MM.1S (cell line): ENCODE data around the gene KRT81.

Source experiments
- DNase-seq: peaks from one replicate; pipeline ENCODE4 v3.0.0-alpha.2; 2015
- H2AFZ ChIP-seq: fragments of 300-600 bp; sonication (generic); 2 replicates; pipeline ENCODE4 v1.6.0; 2016; ENCODE audit warnings: antibody characterized with exemption, low read length
- H3F3A ChIP-seq: fragments of 300-600 bp; sonication (generic); 2 replicates; pipeline ENCODE4 v1.6.1; 2016; ENCODE audit warnings: mild to moderate bottlenecking, antibody characterized with exemption, low read length, moderate library complexity, mixed read lengths; ENCODE audit not compliant: insufficient read depth
- H3K27ac ChIP-seq: fragments of 300-600 bp; sonication (generic); 2 replicates; pipeline ENCODE4 v1.5.1; 2016; ENCODE audit warnings: mild to moderate bottlenecking, low read length
- H3K27me3 ChIP-seq: fragments of 300-600 bp; sonication (generic); replicated peaks from 2 replicates; pipeline ENCODE4 v1.6.0; 2016; ENCODE audit warnings: low read length; ENCODE audit not compliant: insufficient read depth
- H3K36me3 ChIP-seq: fragments of 300-600 bp; sonication (generic); replicated peaks from 2 replicates; pipeline ENCODE4 v1.6.1; 2016; ENCODE audit warnings: mild to moderate bottlenecking, low read length, mixed read lengths; ENCODE audit not compliant: insufficient read depth
- H3K4me1 ChIP-seq: fragments of 300-600 bp; sonication (generic); 2 replicates; pipeline ENCODE4 v1.6.1; 2016; ENCODE audit warnings: low read length, mixed read lengths
- H3K4me2 ChIP-seq: fragments of 300-600 bp; sonication (generic); 2 replicates; pipeline ENCODE4 v1.6.0; 2016; ENCODE audit warnings: low read depth, low read length
- H3K4me3 ChIP-seq: fragments of 300-600 bp; sonication (generic); 2 replicates; pipeline ENCODE4 v1.5.1; 2016; ENCODE audit warnings: low read length, mixed read lengths
- H3K79me2 ChIP-seq: fragments of 300-600 bp; sonication (generic); 2 replicates; pipeline ENCODE4 v1.6.1; 2016; ENCODE audit warnings: mixed run types, low read length, mixed read lengths
- H3K9ac ChIP-seq: fragments of 300-600 bp; sonication (generic); 2 replicates; pipeline ENCODE4 v1.6.1; 2016; ENCODE audit warnings: low read length, mixed read lengths
- H3K9me2 ChIP-seq: fragments of 300-600 bp; sonication (generic); replicated peaks from 2 replicates; pipeline ENCODE4 v1.6.1; 2016; ENCODE audit warnings: mild to moderate bottlenecking, low read length, mixed read lengths; ENCODE audit not compliant: insufficient read depth
- H3K9me3 ChIP-seq: fragments of 300-600 bp; sonication (generic); replicated peaks from 2 replicates; pipeline ENCODE4 v1.6.1; 2016; ENCODE audit warnings: mild to moderate bottlenecking, low read length, mixed read lengths; ENCODE audit not compliant: insufficient read depth
- H4K20me1 ChIP-seq: fragments of 300-600 bp; sonication (generic); 2 replicates; pipeline ENCODE4 v1.6.1; 2016; ENCODE audit warnings: mild to moderate bottlenecking, low read length, moderate library complexity, mixed read lengths; ENCODE audit not compliant: insufficient read depth
- CTCF ChIP-seq: fragments of 300-600 bp; sonication (generic); IDR thresholded peaks from 2 replicates; pipeline ENCODE4 v1.5.1; 2016; ENCODE audit warnings: antibody characterized with exemption, low read length, mixed read lengths
- EZH2 ChIP-seq: fragments of 300-600 bp; sonication (generic); optimal IDR thresholded peaks from 2 replicates; pipeline ENCODE3; 2017; ENCODE audit warnings: low read depth, mild to moderate bottlenecking, antibody characterized with exemption, low read length, mixed read lengths
- EZH2phosphoT487 ChIP-seq: fragments of 300-600 bp; sonication (generic); IDR thresholded peaks from 2 replicates; pipeline ENCODE4 v1.6.1; 2018; ENCODE audit warnings: antibody characterized with exemption, low read length

Gene KRT81

GRCh38 chr12:52270541-52271070, 20.7 kb downstream of the KRT81 start:
- Histone ChIP-seq H3K9me3 (no peaks in the 10 kb centered on the region), H3K4me2 (no peak overlapping the region), H3K9me2 (no peaks in the 10 kb centered on the region), H3K79me2 (no peaks in the 10 kb centered on the region), H3K27me3 (no peaks in the 10 kb centered on the region; the same call in 1 of the 2 replicates), H3K4me1 (no peaks in the 10 kb centered on the region), H3K9ac (no peak overlapping the region), H3K4me3 (no peak overlapping the region), H4K20me1 (no peaks in the 10 kb centered on the region), H2AFZ (no peak overlapping the region), H3K27ac (no peak overlapping the region), H3K36me3 (no peaks in the 10 kb centered on the region), H3F3A (no peaks in the 10 kb centered on the region)
- TF ChIP-seq CTCF, result no peak
- DNase-seq, result no peak

- no peak overlapping the region for H3K9ac ChIP-seq
- no peaks in the 10 kb centered on the region for H3K9me3 ChIP-seq
- no peak overlapping the region for H2AFZ ChIP-seq
- H4K20me1 ChIP-seq, result no peaks in the 10 kb centered on the region
- no peak for DNase-seq
- H3K4me2 ChIP-seq, result no peak overlapping the region
- TF ChIP-seq EZH2 (no peak), CTCF (no peak), EZH2phosphoT487 (no peak)
- H3K36me3 ChIP-seq, result no peaks in the 10 kb centered on the region
- no peaks in the 10 kb centered on the region for H3K79me2 ChIP-seq
- H3K9me2 ChIP-seq, result no peaks in the 10 kb centered on the region
- H3F3A ChIP-seq, result no peaks in the 10 kb centered on the region
- peaks cover 9% of the 10 kb centered on the region; the same call in 1 of the 2 replicates for H3K27me3 ChIP-seq
- H3K27ac ChIP-seq, result no peak overlapping the region
- H3K4me1 ChIP-seq, result no peaks in the 10 kb centered on the region
- H3K4me3 ChIP-seq, result no peak overlapping the region
Measured at GRCh38 chr12:52268212-52268611, 23.1 kb downstream of the KRT81 start.

GRCh38 chr12:52267699-52268098, 23.6 kb downstream of the KRT81 start:
- no peak for DNase-seq

More at GRCh38 chr12:52267699-52268098, 23.6 kb downstream of the KRT81 start:
- Histone ChIP-seq H3K27me3 (peaks cover 14% of the 10 kb centered on the region; the same call in 1 of the 2 replicates), H2AFZ (no peak overlapping the region), H3K36me3 (no peaks in the 10 kb centered on the region), H3F3A (no peaks in the 10 kb centered on the region), H3K79me2 (no peaks in the 10 kb centered on the region), H3K4me3 (no peak overlapping the region), H4K20me1 (no peaks in the 10 kb centered on the region), H3K9me2 (no peaks in the 10 kb centered on the region), H3K4me2 (no peak overlapping the region), H3K27ac (no peak overlapping the region), H3K9me3 (no peaks in the 10 kb centered on the region), H3K4me1 (no peaks in the 10 kb centered on the region), H3K9ac (no peak overlapping the region)
- no peak for TF ChIP-seq EZH2phosphoT487
- no peak for TF ChIP-seq CTCF
- no peak for TF ChIP-seq EZH2
